A549 (cell line): ENCODE measurements around the gene COL15A1.

Experiments
- CBX8 ChIP-seq: fragments of 200-600 bp; sonication (generic); IDR thresholded peaks from 2 replicates; pipeline ENCODE4 v1.6.1; 2016
- CEBPB ChIP-seq, 2 experiments: fragments of >200 bp in 1 of 2; sonication (Bioruptor Twin) in 1 of 2; formaldehyde crosslinking in 1 of 2; IDR thresholded peaks; 2 replicates each; pipeline ENCODE4 v1.6.1; 2012 to 2016
- CHD4 ChIP-seq: fragments of 200-600 bp; sonication (generic); IDR thresholded peaks from 2 replicates; pipeline ENCODE4 v1.6.1; 2016; ENCODE audit warnings: antibody characterized with exemption, mild to moderate bottlenecking, borderline replicate concordance
- CTCF ChIP-seq: fragments of >200 bp; sonication (Bioruptor Twin); formaldehyde crosslinking; IDR thresholded peaks from 3 replicates; pipeline ENCODE4 v1.5.1; 2016
- EP300 ChIP-seq, 2 experiments: fragments of >200 bp; sonication (Bioruptor Twin); formaldehyde crosslinking; IDR thresholded peaks; 2 replicates in 1 of 2; 3 replicates in 1 of 2; pipeline ENCODE4 v1.6.1; 2016 to 2017
- FOXS1 ChIP-seq: fragments of 250-450 bp; sonication (Bioruptor Pico); IDR thresholded peaks from 2 replicates; pipeline ENCODE4 v1.5.0; 2020; ENCODE audit warnings: mild to moderate bottlenecking, moderate library complexity
- MAX ChIP-seq: IDR thresholded peaks from 2 replicates; pipeline ENCODE4 v1.6.1; 2012
- PBX3 ChIP-seq: IDR thresholded peaks from 2 replicates; pipeline ENCODE4 v1.6.1; 2012
- POLR2A ChIP-seq: IDR thresholded peaks from 2 replicates; pipeline ENCODE4 v1.6.1; 2012; ENCODE audit warnings: mild to moderate bottlenecking, low read length
- RAD21 ChIP-seq, 2 experiments: fragments of >200 bp in 1 of 2; sonication (Bioruptor Twin) in 1 of 2; formaldehyde crosslinking in 1 of 2; IDR thresholded peaks in 1 of 2; conservative IDR thresholded peaks in 1 of 2; 2 replicates in 1 of 2; 3 replicates in 1 of 2; pipeline ENCODE4 v1.6.1; 2012 to 2018; ENCODE audit warnings: inconsistent platforms in 1 of 2
- RCOR1 ChIP-seq: fragments of 150-350 bp; IDR thresholded peaks from 2 replicates; pipeline ENCODE4 v1.6.1; 2014; ENCODE audit warnings: antibody characterized with exemption, low read length, low read depth
- RNF2 ChIP-seq: fragments of 200-600 bp; sonication (generic); IDR thresholded peaks from 2 replicates; pipeline ENCODE4 v1.6.1; 2016; ENCODE audit warnings: low read depth, mild to moderate bottlenecking, antibody characterized with exemption, moderate library complexity, borderline replicate concordance
- ZSCAN20 ChIP-seq: fragments of 250-450 bp; sonication (Bioruptor Pico); IDR thresholded peaks from 2 replicates; pipeline ENCODE4 v1.8.0; 2022; ENCODE audit warnings: mild to moderate bottlenecking, moderate library complexity

GRCh38 chr9:99039505-99040182, 95.9 kb downstream of the COL15A1 start:
- TF ChIP-seq CTCF (no peak), RAD21 (conservative IDR thresholded peaks at IDR 0.05 in 1 of 2, IDR thresholded peaks at IDR 0.05 in 1 of 2) (no peak), RCOR1 (no peak), FOXS1 (CRISPR knock-in tag) (no peak), POLR2A (no peak), CEBPB (IDR thresholded peaks at IDR 0.05) (no peak), MAX (no peak), RNF2 (no peak), CHD4 (no peak), PBX3 (no peak), ZSCAN20 (no peak), CBX8 (no peak), EP300 (IDR thresholded peaks at IDR 0.05) (no peak)
